H1 (cell line): ENCODE measurements around the gene FMO3. TPM values are rescaled to one million over a fixed set of nuclear protein-coding genes. Genes with fewer than 3 reads are reported as not detected.

Source experiments
- HDAC2 ChIP-seq, 2 experiments: fragments of 300-600 bp in 1 of 2; sonication (generic) in 1 of 2; IDR thresholded peaks; 2 replicates each; pipeline ENCODE4 v1.6.1; 2011 to 2012; ENCODE audit warnings: low read depth in 2 of 2, low read length in 2 of 2, mild to moderate bottlenecking in 2 of 2, moderate library complexity in 2 of 2, borderline replicate concordance in 1 of 2, inconsistent platforms in 1 of 2
- NRF1 ChIP-seq: IDR thresholded peaks from 2 replicates; pipeline ENCODE4 v1.6.1; 2011; ENCODE audit warnings: mild to moderate bottlenecking, low read depth, low read length, improper control_type of control experiment
- RBBP5 ChIP-seq: IDR thresholded peaks from 2 replicates; pipeline ENCODE4 v1.7.1; 2012; ENCODE audit warnings: low read depth, mild to moderate bottlenecking, inconsistent platforms, low read length, moderate library complexity, borderline replicate concordance
- SIRT6 ChIP-seq: IDR thresholded peaks from one replicate; pipeline ENCODE4 v1.7.1; 2012; ENCODE audit warnings: low read length, inconsistent platforms
- SP2 ChIP-seq: IDR thresholded peaks from 2 replicates; pipeline ENCODE4 v1.6.1; 2012; ENCODE audit warnings: mild to moderate bottlenecking, low read length, inconsistent platforms
- TAF7 ChIP-seq: optimal IDR thresholded peaks from 2 replicates; pipeline ENCODE3; 2011; ENCODE audit warnings: low read depth, mild to moderate bottlenecking, inconsistent platforms, low read length, moderate library complexity, borderline replicate concordance
- polyA plus RNA-seq, 7 experiments: library from polyadenylated mRNA; depleted of rRNA in 3 of 7; stranded (reverse) in 5 of 7; unstranded in 2 of 7; fragments of >200 nt in 5 of 7; fragments of 200-250 nt in 2 of 7; gene quantifications; 1 replicate in 5 of 7; 2 replicates in 1 of 7; 4 replicates in 1 of 7; pipeline versions ENCODE4 v1.2.1 to v1.2.3, GENCODE V29; 2011 to 2013; ENCODE audit warnings: missing spikeins in 2 of 7, mixed read lengths in 2 of 7
- total RNA-seq: library from RNA; stranded (reverse); fragmentation: NEBNext Ultra II Directional; extraction: Animal tissue kit (Norgen Biotek cat#: 25700); gene quantifications from 2 replicates; pipeline ENCODE4 v1.2.1, GENCODE V29; 2021
- TF ChIP-seq, protein P1 (sequence below), 3 experiments: IDR thresholded peaks; 1 replicate in 2 of 3; 2 replicates in 1 of 3; pipeline versions ENCODE4 v1.5.1 to v1.6.1; 2011; ENCODE audit warnings: low read length in 3 of 3, mild to moderate bottlenecking in 3 of 3, inconsistent platforms in 2 of 3, low read depth in 1 of 3, moderate library complexity in 1 of 3; ENCODE audit not compliant: insufficient read depth in 1 of 3; ENCODE audit errors: control extremely low read depth in 1 of 3

FMO3 gene
- total and polyA plus RNA-seq, 2 of the 8 experiments (the other 6 are each of a cell fraction or from before 2014, with no cell fraction given) = not detected

DNA sequence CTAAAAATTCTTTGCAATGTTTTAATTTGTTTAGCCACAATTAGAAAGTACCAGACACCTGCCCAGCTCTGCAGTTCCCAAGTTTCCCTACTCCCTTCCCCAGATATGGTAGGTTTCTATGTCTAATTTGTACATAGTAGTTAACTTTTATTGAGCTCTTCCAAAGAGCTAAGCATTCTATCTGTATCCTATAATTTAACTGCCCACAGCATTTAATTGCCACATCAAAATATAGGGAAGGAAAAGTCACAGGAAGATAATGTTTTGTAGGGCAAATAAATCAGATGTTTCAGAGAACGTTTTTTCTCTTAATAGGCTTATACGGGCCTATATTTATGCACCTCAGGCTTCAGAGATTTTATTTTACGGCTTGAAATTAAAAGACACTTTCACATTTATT is 15.7 kb upstream of the FMO3 start (continued):
- TF ChIP-seq, protein P1, sequence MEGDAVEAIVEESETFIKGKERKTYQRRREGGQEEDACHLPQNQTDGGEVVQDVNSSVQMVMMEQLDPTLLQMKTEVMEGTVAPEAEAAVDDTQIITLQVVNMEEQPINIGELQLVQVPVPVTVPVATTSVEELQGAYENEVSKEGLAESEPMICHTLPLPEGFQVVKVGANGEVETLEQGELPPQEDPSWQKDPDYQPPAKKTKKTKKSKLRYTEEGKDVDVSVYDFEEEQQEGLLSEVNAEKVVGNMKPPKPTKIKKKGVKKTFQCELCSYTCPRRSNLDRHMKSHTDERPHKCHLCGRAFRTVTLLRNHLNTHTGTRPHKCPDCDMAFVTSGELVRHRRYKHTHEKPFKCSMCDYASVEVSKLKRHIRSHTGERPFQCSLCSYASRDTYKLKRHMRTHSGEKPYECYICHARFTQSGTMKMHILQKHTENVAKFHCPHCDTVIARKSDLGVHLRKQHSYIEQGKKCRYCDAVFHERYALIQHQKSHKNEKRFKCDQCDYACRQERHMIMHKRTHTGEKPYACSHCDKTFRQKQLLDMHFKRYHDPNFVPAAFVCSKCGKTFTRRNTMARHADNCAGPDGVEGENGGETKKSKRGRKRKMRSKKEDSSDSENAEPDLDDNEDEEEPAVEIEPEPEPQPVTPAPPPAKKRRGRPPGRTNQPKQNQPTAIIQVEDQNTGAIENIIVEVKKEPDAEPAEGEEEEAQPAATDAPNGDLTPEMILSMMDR (IDR thresholded peaks at IDR 0.05; ENCODE audit: control extremely low read depth in 1 of 3, insufficient read depth in 1 of 3, low read depth in 1 of 3, low read length in 3 of 3) = no peak
- TF ChIP-seq RBBP5 = no peak
- no peak for TF ChIP-seq HDAC2 (IDR thresholded peaks at IDR 0.05; ENCODE audit: borderline replicate concordance in 1 of 2, low read depth in 2 of 2, low read length in 2 of 2)
- TF ChIP-seq SIRT6 = no peak
- no peak for TF ChIP-seq SP2
- no peak for TF ChIP-seq NRF1
- no peak for TF ChIP-seq TAF7
